Measurements from ENCODE around the gene BOK. TPM values are rescaled to one million over a fixed set of nuclear protein-coding genes. Genes with fewer than 3 reads are reported as not detected.

BOK gene
- total RNA-seq, 1 experiment from 2014 or later, result 30.2 TPM

DNA sequence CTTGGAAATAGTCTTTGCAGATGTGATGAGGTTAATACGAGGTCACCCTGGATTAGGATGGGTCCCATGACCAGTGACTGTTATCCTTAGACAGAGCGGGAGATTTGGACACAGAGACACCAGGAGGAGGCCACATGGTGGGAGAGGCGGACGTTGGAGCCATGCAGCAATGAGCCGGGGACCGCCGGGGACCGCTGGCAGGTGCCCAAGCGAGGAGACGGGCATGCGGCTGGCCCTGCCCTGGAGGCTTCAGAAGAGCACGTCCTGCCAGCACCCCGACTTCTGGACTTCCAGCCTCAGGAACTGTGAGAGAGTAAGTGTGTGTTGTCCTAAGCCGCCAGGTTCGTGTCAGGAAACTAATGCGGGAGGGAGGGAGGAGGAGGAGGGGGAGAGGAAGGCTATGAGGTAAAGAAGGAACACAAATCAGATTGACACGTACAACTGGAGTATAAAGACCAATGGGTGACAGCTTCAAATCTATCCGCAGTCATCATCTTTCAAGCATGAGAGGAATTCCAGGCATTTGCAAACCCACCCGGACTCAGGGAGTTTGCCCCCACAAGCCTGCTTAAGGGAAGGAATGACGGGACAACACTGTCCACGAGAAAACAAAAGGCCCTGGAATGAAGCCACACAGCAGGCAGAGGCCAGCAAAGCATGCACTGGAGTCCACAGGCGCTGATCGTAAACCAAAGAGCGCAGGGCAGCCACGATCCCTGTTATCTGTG, 11.6 kb upstream of the BOK start:
- ATAC-seq, result no peak
- no peaks in the 10 kb centered on the region for H3K79me2 ChIP-seq (ENCODE audit: low read length)
- no peaks in the 10 kb centered on the region for H3K9me3 ChIP-seq (ENCODE audit: low read length)
- no peak overlapping the region for H3K9ac ChIP-seq (ENCODE audit: low read length)
- no peaks in the 10 kb centered on the region for H3K27me3 ChIP-seq (ENCODE audit: low read length)
- no peaks in the 10 kb centered on the region for H3K36me3 ChIP-seq (ENCODE audit: low read depth, low read length)
- no peaks in the 10 kb centered on the region for H3K9me2 ChIP-seq (replicated peaks; ENCODE audit: low read length)
- no peak overlapping the region for H3K4me2 ChIP-seq (ENCODE audit: low read length)
- DNase-seq, result no peak
- no TSS peak for BruUV-seq (replicated peaks)
- H3F3A ChIP-seq (ENCODE audit: low read length, unreplicated experiment), result no peaks in the 10 kb centered on the region
- no peak overlapping the region for H3K4me3 ChIP-seq (ENCODE audit: low read length)
- no peak overlapping the region for H2AFZ ChIP-seq (ENCODE audit: low read length)
- intact Hi-C loops (cut with micrococcal nuclease), result no loop called here
- no peak for TF ChIP-seq EZH2 (IDR thresholded peaks at IDR 0.05; ENCODE audit: low read length, unreplicated experiment)
- TF ChIP-seq CTCF (conservative IDR thresholded peaks at IDR 0.05; ENCODE audit: low read depth, low read length), result no peak
- TF ChIP-seq EZH2phosphoT487 (IDR thresholded peaks at IDR 0.05; ENCODE audit: borderline replicate concordance, low read length), result no peak
- ChIA-PET POLR2A (ENCODE audit: unreplicated experiment) (no interaction called here), CTCF (no interaction called here)
- H3K27ac ChIP-seq (ENCODE audit: low read length), result no peak overlapping the region
- peaks cover 11% of the 10 kb centered on the region for H3K4me1 ChIP-seq (ENCODE audit: insufficient read depth, low read length)
- no peaks in the 10 kb centered on the region for H4K20me1 ChIP-seq (ENCODE audit: low read length)

DNA sequence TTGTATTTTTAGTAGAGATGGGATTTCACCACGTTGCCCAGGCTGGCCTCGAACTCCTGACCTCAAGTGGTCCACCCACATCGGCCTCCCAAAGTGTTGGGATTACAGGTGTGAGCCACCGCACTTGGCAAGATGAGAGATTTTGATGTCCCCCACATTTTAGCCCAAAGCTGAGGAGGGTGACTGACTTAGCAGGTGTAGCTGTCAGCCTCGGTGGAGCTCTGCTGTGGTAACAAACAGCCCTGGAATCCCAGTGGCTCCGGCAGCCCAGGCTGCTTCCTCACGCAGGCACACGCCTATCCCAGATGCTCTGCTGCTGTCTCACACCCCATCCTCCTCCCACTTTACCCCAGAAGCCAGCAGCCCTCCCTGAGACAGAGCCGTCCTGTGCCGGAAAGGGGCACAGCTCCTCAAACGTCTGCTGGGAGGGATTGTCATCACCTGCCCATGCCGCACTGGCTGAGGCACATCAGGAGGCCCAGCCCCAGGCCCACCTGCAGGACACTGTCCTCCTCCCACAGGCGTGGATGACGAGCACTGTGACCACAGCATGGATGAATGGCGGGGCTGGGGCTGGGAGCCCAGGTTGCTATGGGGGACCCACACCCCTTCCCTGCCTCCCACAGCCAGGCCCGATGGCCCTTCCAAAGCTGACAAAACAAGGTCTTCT, 10.6 kb upstream of the BOK start:
- H3K4me2 ChIP-seq (ENCODE audit: low read length), result no peak overlapping the region
- H3K27ac ChIP-seq (ENCODE audit: low read length), result no peak overlapping the region
- ChIA-PET POLR2A (ENCODE audit: unreplicated experiment) (no interaction called here), CTCF (no interaction called here)
- H3K4me3 ChIP-seq (ENCODE audit: low read length), result no peak overlapping the region
- TF ChIP-seq CTCF (conservative IDR thresholded peaks at IDR 0.05; ENCODE audit: low read depth, low read length) (no peak), EZH2 (IDR thresholded peaks at IDR 0.05; ENCODE audit: low read length, unreplicated experiment) (no peak), EZH2phosphoT487 (IDR thresholded peaks at IDR 0.05; ENCODE audit: borderline replicate concordance, low read length) (no peak)
- intact Hi-C loops (cut with micrococcal nuclease), result no loop called here
- no peaks in the 10 kb centered on the region for H3F3A ChIP-seq (ENCODE audit: low read length, unreplicated experiment)
- no peaks in the 10 kb centered on the region for H3K27me3 ChIP-seq (ENCODE audit: low read length)
- no peak overlapping the region for H3K9ac ChIP-seq (ENCODE audit: low read length)
- no peak overlapping the region for H2AFZ ChIP-seq (ENCODE audit: low read length)
- peaks cover 11% of the 10 kb centered on the region for H3K4me1 ChIP-seq (ENCODE audit: insufficient read depth, low read length)
- DNase-seq (no peak), ATAC-seq (no peak)
- no TSS peak for BruUV-seq (replicated peaks)
- no peaks in the 10 kb centered on the region for H3K36me3 ChIP-seq (ENCODE audit: low read depth, low read length)
- no peaks in the 10 kb centered on the region for H3K9me3 ChIP-seq (ENCODE audit: low read length)
- no peaks in the 10 kb centered on the region for H3K9me2 ChIP-seq (replicated peaks; ENCODE audit: low read length)
- H4K20me1 ChIP-seq (ENCODE audit: low read length), result no peaks in the 10 kb centered on the region
- no peaks in the 10 kb centered on the region for H3K79me2 ChIP-seq (ENCODE audit: low read length)

- Histone ChIP-seq H3K4me2 (ENCODE audit: low read length) (peak overlapping the region; percentile 51; the same call in 1 of the 2 replicates), H3K79me2 (ENCODE audit: low read length) (no peaks in the 10 kb centered on the region), H3K36me3 (ENCODE audit: low read depth, low read length) (no peaks in the 10 kb centered on the region), H3F3A (ENCODE audit: low read length, unreplicated experiment) (no peaks in the 10 kb centered on the region), H4K20me1 (ENCODE audit: low read length) (no peaks in the 10 kb centered on the region), H3K27me3 (ENCODE audit: low read length) (no peaks in the 10 kb centered on the region), H3K4me1 (ENCODE audit: insufficient read depth, low read length) (peaks cover 11% of the 10 kb centered on the region), H3K9me3 (ENCODE audit: low read length) (no peaks in the 10 kb centered on the region), H3K4me3 (ENCODE audit: low read length) (no peak overlapping the region), H3K9ac (ENCODE audit: low read length) (no peak overlapping the region), H3K9me2 (replicated peaks; ENCODE audit: low read length) (no peaks in the 10 kb centered on the region), H3K27ac (ENCODE audit: low read length) (no peak overlapping the region), H2AFZ (ENCODE audit: low read length) (no peak overlapping the region)
- DNase-seq (no peak), ATAC-seq (no peak)
- CTCF ChIA-PET, result no interaction called here
- no peak for TF ChIP-seq EZH2phosphoT487 (IDR thresholded peaks at IDR 0.05; ENCODE audit: borderline replicate concordance, low read length)
- TF ChIP-seq EZH2 (IDR thresholded peaks at IDR 0.05; ENCODE audit: low read length, unreplicated experiment), result no peak
- intact Hi-C loops (cut with micrococcal nuclease), result no loop called here
- POLR2A ChIA-PET (ENCODE audit: unreplicated experiment), result no interaction called here
- BruUV-seq (replicated peaks), result no TSS peak
Observed at GRCh38 chr2:241548451-241548835, 10.1 kb upstream of the BOK start.

Measured in PC-3 (cell line).